ENCODE results near the gene CRTC1.

DNA sequence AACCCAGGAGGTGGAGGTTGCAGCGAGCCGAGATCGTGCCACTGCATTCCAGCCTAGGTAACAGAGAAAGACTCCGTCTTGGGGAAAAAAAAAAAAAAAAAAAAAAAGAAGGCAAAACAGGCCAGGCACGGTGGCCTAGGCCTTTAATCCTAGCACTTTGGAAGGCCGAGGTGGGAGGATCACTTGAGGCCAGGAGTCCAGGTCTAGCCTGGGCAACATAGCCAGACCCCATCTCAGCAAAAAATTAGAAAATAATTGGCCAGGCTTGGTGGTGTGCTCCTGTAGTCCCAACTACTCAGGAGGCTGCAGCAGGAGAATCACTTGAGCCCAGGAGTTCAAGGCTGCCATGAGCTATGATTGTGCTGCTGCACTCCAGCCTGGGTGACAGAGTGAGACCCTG lies 43.4 kb downstream of the CRTC1 start:
- TF ChIP-seq, protein P1, sequence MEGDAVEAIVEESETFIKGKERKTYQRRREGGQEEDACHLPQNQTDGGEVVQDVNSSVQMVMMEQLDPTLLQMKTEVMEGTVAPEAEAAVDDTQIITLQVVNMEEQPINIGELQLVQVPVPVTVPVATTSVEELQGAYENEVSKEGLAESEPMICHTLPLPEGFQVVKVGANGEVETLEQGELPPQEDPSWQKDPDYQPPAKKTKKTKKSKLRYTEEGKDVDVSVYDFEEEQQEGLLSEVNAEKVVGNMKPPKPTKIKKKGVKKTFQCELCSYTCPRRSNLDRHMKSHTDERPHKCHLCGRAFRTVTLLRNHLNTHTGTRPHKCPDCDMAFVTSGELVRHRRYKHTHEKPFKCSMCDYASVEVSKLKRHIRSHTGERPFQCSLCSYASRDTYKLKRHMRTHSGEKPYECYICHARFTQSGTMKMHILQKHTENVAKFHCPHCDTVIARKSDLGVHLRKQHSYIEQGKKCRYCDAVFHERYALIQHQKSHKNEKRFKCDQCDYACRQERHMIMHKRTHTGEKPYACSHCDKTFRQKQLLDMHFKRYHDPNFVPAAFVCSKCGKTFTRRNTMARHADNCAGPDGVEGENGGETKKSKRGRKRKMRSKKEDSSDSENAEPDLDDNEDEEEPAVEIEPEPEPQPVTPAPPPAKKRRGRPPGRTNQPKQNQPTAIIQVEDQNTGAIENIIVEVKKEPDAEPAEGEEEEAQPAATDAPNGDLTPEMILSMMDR (IDR thresholded peaks at IDR 0.05; ENCODE audit: poor library complexity): no peak
- TF ChIP-seq EZH2 (IDR thresholded peaks at IDR 0.05; ENCODE audit: borderline replicate concordance) (no peak), EZH2phosphoT487 (IDR thresholded peaks at IDR 0.05; ENCODE audit: low read depth, severe bottlenecking, unreplicated experiment) (no peak)
